Right cardiac atrium (tissue), 5 donors: Measurements from ENCODE around the gene KLK3. TPM values are rescaled to one million over a fixed set of nuclear protein-coding genes. Genes with fewer than 3 reads are reported as not detected.
A peak's percentile ranks its signal among the peaks of the same experiment; 100 is the strongest.

Source experiments
- ATAC-seq, 2 donors: fragments of 200-7000 bp; cut with Tn5 transposase; one replicate each; pipeline versions ENCODE4 v1.8.0 to v1.9.1; 2020; ENCODE audit warnings: moderate library complexity in 2 of 2, mild to moderate bottlenecking in 1 of 2
- DNase-seq, 3 donors: peaks; one replicate each; pipeline ENCODE4 v3.0.0-alpha.2; 2020
- H3K27ac ChIP-seq: one replicate; pipeline ENCODE4 v1.5.1; 2013; ENCODE audit warnings: mild to moderate bottlenecking, low read length, control low read depth, moderate library complexity
- H3K27me3 ChIP-seq: one replicate; pipeline ENCODE4 v1.6.1; 2013; ENCODE audit not compliant: control insufficient read depth, insufficient read depth
- H3K4me1 ChIP-seq: one replicate; pipeline ENCODE4 v1.6.1; 2013; ENCODE audit warnings: low read length; ENCODE audit not compliant: control insufficient read depth, insufficient read depth
- H3K4me3 ChIP-seq: one replicate; pipeline ENCODE4 v1.5.1; 2013; ENCODE audit warnings: low read length, control low read depth
- H3K9me3 ChIP-seq: one replicate; pipeline ENCODE4 v1.6.1; 2013; ENCODE audit warnings: low read length; ENCODE audit not compliant: control insufficient read depth
- WGBS: extraction: QIAGEN DNeasy Blood & Tissue Kit; methylation state at CpG from one replicate; pipeline ENCODE4 v1.1.7; 2013; 5-methylcytosine and 5-hydroxymethylcytosine counted together
- intact Hi-C, 4 donors: fragments of 100-400 bp; cut with DNase I; formaldehyde crosslinking; loops; one replicate each; pipeline versions ENCODE4 v1.11.0 to v1.14.0; 2022 to 2023
- polyA plus RNA-seq: library from polyadenylated mRNA; stranded (reverse); fragments of 200-250 nt; gene quantifications from one replicate; pipeline ENCODE4 v1.2.3, GENCODE V29; 2013
- total RNA-seq, 4 donors: library from RNA; stranded (reverse); fragmentation: NEBNext Ultra II Directional; extraction: Animal tissue kit (Norgen Biotek cat#: 25700); gene quantifications; one replicate each; pipeline ENCODE4 v1.2.1, GENCODE V29; 2021
- donor health status: healthy with polysubstance abuse.
- donor health status: DM: no; HTN: yes; CAD: no.
- donor health status: DM: no; HTN: no; CAD: no.
- donor health status: DM: no; HTN: yes; CAD: no; lungs with severe emphysema.
- donor health status: DM: yes; HTN: yes; CAD: no.

Gene KLK3
- total and polyA plus RNA-seq, 5 donors, result not detected

DNA sequence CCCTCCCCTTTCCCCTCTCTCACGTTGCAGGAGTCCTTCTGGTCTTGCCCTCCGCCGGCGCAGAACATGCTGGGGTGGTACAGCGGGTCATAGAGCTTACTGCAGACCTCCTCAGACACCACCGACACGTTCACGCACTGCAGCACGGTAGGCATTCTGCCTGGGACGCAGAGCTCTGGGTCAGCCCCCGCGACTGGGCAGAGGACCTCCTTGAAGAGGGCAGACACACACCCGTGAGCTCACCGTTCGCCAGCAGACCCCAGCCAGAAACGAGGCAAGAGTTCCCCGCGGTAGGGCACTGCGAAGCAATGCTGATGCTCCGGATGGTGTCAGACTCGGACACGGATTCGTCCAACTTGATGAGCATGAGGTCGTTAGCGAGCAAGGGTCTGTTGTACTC lies 53.6 kb downstream of the KLK3 start:
- no peak for DNase-seq
- Histone ChIP-seq H3K9me3 (no peaks in the 10 kb centered on the region), H3K27ac (no peak overlapping the region), H3K4me1 (no peaks in the 10 kb centered on the region), H3K27me3 (no peaks in the 10 kb centered on the region), H3K4me3 (no peak overlapping the region)
- intact Hi-C loops, result no loop called here
- WGBS, result 63% methylated on average over 25 of the region's 25 CpGs
- no peak for ATAC-seq

DNA sequence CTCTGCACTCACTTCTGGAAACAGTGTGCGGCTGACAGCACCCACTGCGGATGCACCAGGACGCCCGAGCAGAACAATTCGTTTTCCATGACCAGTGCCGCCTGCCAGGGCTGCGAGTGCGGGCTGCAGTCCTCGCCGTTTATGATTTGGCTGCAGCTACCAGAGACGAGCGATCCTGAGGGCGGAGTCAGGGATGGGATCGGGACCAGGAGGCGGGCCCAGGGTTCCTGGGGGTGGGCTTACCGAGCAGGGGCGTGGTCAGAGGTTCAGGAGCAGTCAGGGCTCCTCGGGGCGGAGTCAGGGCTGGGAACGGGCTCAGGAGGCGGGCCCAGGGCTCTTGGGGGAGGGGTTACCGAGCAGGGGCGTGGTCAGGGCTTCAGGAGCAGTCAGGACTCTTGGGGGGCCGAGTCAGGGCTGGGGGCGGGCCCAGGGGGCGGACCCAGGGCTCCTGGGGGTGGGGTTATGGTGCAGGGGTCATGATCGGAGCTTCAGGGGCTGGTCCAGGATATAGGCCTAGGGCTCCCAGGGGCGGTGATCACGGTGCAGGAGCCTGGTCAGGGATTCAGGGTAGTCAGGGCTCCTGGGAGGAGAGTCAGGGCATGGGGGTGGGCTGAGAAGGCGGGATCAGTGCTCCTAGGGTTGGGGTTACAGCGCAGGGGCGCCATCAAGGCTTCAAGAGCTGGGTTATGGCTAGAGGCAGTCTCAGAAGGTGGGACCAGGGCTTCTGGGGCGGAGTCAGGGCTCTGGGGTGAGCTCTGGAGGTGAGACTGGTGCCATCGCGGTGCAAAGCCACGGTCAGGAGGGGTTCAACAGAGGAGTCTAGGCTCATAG lies 54.7 kb downstream of the KLK3 start:
- no peak overlapping the region for H3K27ac ChIP-seq
- H3K4me3 ChIP-seq, result no peak overlapping the region
- peak; percentile 45 to 80 for ATAC-seq
- DNase-seq, result peak in 2 of 3 donors; percentile 43 to 62
- H3K27me3 ChIP-seq, result no peaks in the 10 kb centered on the region
- H3K9me3 ChIP-seq, result no peaks in the 10 kb centered on the region
- intact Hi-C loops, result no loop called here
- no peaks in the 10 kb centered on the region for H3K4me1 ChIP-seq
- WGBS, result 3% methylated on average over 36 of the region's 36 CpGs

Other genes starting within 250 kb of the KLK3 start
- 1 to 10 TPM in 1 of 4 donors, under 1 TPM in 3; 0.43 to 1.0 (median 0.67) TPM for gene SYT3, start 215.0 kb upstream of the KLK3 start, total RNA-seq
- 0.25 TPM for gene SYT3, start 215.0 kb upstream of the KLK3 start, polyA plus RNA-seq
- gene C19orf81, start 205.5 kb upstream of the KLK3 start, total RNA-seq, result 1 to 10 TPM in 2 of 4 donors, not detected in 2; 1.5 TPM
- 0.52 TPM for gene C19orf81, start 205.5 kb upstream of the KLK3 start, polyA plus RNA-seq
- 1 to 10 TPM in 1 of 4 donors, under 1 TPM in 3; 0.09 to 1.2 (median 0.44) TPM for gene SHANK1, start 135.1 kb upstream of the KLK3 start, total RNA-seq
- gene SHANK1, start 135.1 kb upstream of the KLK3 start, polyA plus RNA-seq, result 1.9 TPM
- 10 to 100 TPM in 2 of 4 donors, 1 to 10 TPM in 2; 8.2 to 10.2 (median 10.0) TPM for gene CLEC11A, start 131.6 kb upstream of the KLK3 start, total RNA-seq
- 5.5 TPM for gene CLEC11A, start 131.6 kb upstream of the KLK3 start, polyA plus RNA-seq
- gene GPR32, start 84.5 kb upstream of the KLK3 start, total RNA-seq, result not detected
- gene GPR32, start 84.5 kb upstream of the KLK3 start, polyA plus RNA-seq, result not detected
- gene ACP4, start 64.5 kb upstream of the KLK3 start, total RNA-seq, result not detected
- not detected for gene ACP4, start 64.5 kb upstream of the KLK3 start, polyA plus RNA-seq
- gene KLK1, start 31.1 kb upstream of the KLK3 start, total RNA-seq, result under 1 TPM in 2 of 4 donors, not detected in 2; 0.54 to 0.82 TPM
- 0.18 TPM for gene KLK1, start 31.1 kb upstream of the KLK3 start, polyA plus RNA-seq
- not detected for gene KLK15, start 21.3 kb upstream of the KLK3 start, total RNA-seq
- not detected for gene KLK15, start 21.3 kb upstream of the KLK3 start, polyA plus RNA-seq
- not detected for gene KLK2, start 18.5 kb downstream of the KLK3 start, total RNA-seq
- gene KLK2, start 18.5 kb downstream of the KLK3 start, polyA plus RNA-seq, result not detected
- not detected for gene KLK4, start 56.5 kb downstream of the KLK3 start, total RNA-seq
- not detected for gene KLK4, start 56.5 kb downstream of the KLK3 start, polyA plus RNA-seq
- gene KLK5, start 98.1 kb downstream of the KLK3 start, total RNA-seq, result not detected
- gene KLK5, start 98.1 kb downstream of the KLK3 start, polyA plus RNA-seq, result not detected
- gene KLK6, start 114.7 kb downstream of the KLK3 start, total RNA-seq, result not detected
- not detected for gene KLK6, start 114.7 kb downstream of the KLK3 start, polyA plus RNA-seq
- not detected for gene KLK7, start 129.0 kb downstream of the KLK3 start, total RNA-seq
- not detected for gene KLK7, start 129.0 kb downstream of the KLK3 start, polyA plus RNA-seq
- not detected for gene KLK8, start 146.7 kb downstream of the KLK3 start, total RNA-seq
- 0.07 TPM for gene KLK8, start 146.7 kb downstream of the KLK3 start, polyA plus RNA-seq
- under 1 TPM in 3 of 4 donors, not detected in 1; 0.48 to 0.89 (median 0.50) TPM for gene KLK10, start 164.8 kb downstream of the KLK3 start, total RNA-seq
- gene KLK10, start 164.8 kb downstream of the KLK3 start, polyA plus RNA-seq, result 0.48 TPM
- under 1 TPM in 3 of 4 donors, not detected in 1; 0.50 to 0.69 (median 0.50) TPM for gene KLK11, start 171.7 kb downstream of the KLK3 start, total RNA-seq
- gene KLK11, start 171.7 kb downstream of the KLK3 start, polyA plus RNA-seq, result 0.14 TPM
- gene KLK12, start 180.1 kb downstream of the KLK3 start, total RNA-seq, result not detected
- not detected for gene KLK12, start 180.1 kb downstream of the KLK3 start, polyA plus RNA-seq
- not detected for gene KLK13, start 210.2 kb downstream of the KLK3 start, total RNA-seq
- gene KLK13, start 210.2 kb downstream of the KLK3 start, polyA plus RNA-seq, result 0.20 TPM
- gene KLK14, start 228.0 kb downstream of the KLK3 start, total RNA-seq, result 1 to 10 TPM in 1 of 4 donors, under 1 TPM in 1, not detected in 2; 0.31 to 1.0 TPM
- gene KLK14, start 228.0 kb downstream of the KLK3 start, polyA plus RNA-seq, result not detected